Tibial nerve (tissue), 3 donors: ENCODE measurements around the gene ITPK1.

Source experiments
- CTCF ChIP-seq, 5 experiments: fragments of 200-600 bp in 3 of 5; fragments of 450-650 bp in 2 of 5; sonication (generic) in 3 of 5; IDR thresholded peaks; one replicate each; pipeline ENCODE4 v1.5.1; 2016 to 2019; ENCODE audit warnings: antibody characterized with exemption in 5 of 5, mild to moderate bottlenecking in 3 of 5, moderate library complexity in 2 of 5
- POLR2A ChIP-seq, 2 donors: fragments of 450-650 bp; IDR thresholded peaks; one replicate each; pipeline ENCODE4 v1.6.1; 2017; ENCODE audit warnings: antibody characterized with exemption in 2 of 2, mild to moderate bottlenecking in 2 of 2, moderate library complexity in 2 of 2

GRCh38 chr14:92945544-92945943, 170.2 kb downstream of the ITPK1 start:
- TF ChIP-seq POLR2A (IDR thresholded peaks at IDR 0.05) (no peak), CTCF (IDR thresholded peaks at IDR 0.05) (no peak)
